Measurements from ENCODE around the gene REC8. TPM values are rescaled to one million over a fixed set of nuclear protein-coding genes. Genes with fewer than 3 reads are reported as not detected.

The REC8 gene
- total RNA-seq, 3 donors from 2014 or later, result 14.9 to 17.0 (median 16.8) TPM

DNA sequence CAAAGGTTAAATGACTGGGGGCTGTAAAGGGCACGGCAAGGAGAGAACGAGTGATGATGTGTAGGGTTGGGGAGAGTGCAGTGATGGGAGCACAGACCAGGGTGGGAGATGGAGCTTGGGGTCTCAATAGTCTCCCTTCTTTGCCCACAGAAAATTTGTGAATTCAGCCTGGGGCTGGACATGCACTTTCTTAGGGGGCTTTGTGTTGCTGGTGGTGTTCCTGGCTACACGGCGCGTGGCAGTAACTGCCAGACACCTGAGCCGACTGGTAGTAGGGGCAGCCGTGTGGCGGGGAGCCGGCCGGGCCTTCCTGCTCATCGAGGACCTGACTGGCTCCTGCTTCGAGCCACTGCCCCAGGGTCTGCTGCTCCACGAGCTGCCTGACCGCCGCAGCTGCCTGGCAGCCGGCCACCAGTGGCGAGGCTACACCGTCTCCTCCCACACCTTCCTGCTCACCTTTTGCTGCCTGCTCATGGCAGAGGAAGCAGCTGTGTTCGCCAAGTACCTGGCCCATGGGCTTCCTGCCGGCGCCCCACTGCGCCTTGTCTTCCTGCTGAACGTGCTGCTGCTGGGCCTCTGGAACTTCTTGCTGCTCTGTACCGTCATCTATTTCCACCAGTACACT lies 39.7 kb upstream of the REC8 start:
- peaks cover 6% of the 10 kb centered on the region for H3K4me1 ChIP-seq (ENCODE audit: low read depth)
- TF ChIP-seq, protein P1, sequence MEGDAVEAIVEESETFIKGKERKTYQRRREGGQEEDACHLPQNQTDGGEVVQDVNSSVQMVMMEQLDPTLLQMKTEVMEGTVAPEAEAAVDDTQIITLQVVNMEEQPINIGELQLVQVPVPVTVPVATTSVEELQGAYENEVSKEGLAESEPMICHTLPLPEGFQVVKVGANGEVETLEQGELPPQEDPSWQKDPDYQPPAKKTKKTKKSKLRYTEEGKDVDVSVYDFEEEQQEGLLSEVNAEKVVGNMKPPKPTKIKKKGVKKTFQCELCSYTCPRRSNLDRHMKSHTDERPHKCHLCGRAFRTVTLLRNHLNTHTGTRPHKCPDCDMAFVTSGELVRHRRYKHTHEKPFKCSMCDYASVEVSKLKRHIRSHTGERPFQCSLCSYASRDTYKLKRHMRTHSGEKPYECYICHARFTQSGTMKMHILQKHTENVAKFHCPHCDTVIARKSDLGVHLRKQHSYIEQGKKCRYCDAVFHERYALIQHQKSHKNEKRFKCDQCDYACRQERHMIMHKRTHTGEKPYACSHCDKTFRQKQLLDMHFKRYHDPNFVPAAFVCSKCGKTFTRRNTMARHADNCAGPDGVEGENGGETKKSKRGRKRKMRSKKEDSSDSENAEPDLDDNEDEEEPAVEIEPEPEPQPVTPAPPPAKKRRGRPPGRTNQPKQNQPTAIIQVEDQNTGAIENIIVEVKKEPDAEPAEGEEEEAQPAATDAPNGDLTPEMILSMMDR (IDR thresholded peaks at IDR 0.05), result no peak
- DNase-seq, result peak in 1 of 3 donors; percentile 65
- no peaks in the 10 kb centered on the region for H3K9me3 ChIP-seq
- ATAC-seq, result no peak
- intact Hi-C loops (cut with DNase I, micrococcal nuclease), result no loop called here
- H3K4me3 ChIP-seq, result no peak overlapping the region
- no peaks in the 10 kb centered on the region for H3K36me3 ChIP-seq (ENCODE audit: low read depth)

GRCh38 chr14:24132976-24133375 lies 38.9 kb upstream of the REC8 start:
- Histone ChIP-seq H3K9me3 (no peaks in the 10 kb centered on the region), H3K36me3 (ENCODE audit: low read depth) (no peaks in the 10 kb centered on the region), H3K4me1 (ENCODE audit: low read depth) (peaks cover 14% of the 10 kb centered on the region), H3K4me3 (no peak overlapping the region)
- intact Hi-C loops (cut with DNase I, micrococcal nuclease), result no loop called here
- no peak for DNase-seq
- TF ChIP-seq, protein P1 (IDR thresholded peaks at IDR 0.05), result no peak
- no peak for ATAC-seq

- peaks cover 17% of the 10 kb centered on the region for H3K4me1 ChIP-seq (ENCODE audit: low read depth)
- H3K9me3 ChIP-seq, result no peaks in the 10 kb centered on the region
- ATAC-seq (no peak), DNase-seq (no peak)
- TF ChIP-seq, protein P1 (IDR thresholded peaks at IDR 0.05), result no peak
- intact Hi-C loops (cut with DNase I, micrococcal nuclease), result no loop called here
- no peak overlapping the region for H3K4me3 ChIP-seq
- no peaks in the 10 kb centered on the region for H3K36me3 ChIP-seq (ENCODE audit: low read depth)
Observed at GRCh38 chr14:24133735-24134134, 38.1 kb upstream of the REC8 start.

- intact Hi-C loops (cut with DNase I, micrococcal nuclease), result no loop called here
- DNase-seq (no peak), ATAC-seq (no peak)
- H3K4me1 ChIP-seq (ENCODE audit: low read depth), result peaks cover 30% of the 10 kb centered on the region
- H3K36me3 ChIP-seq (ENCODE audit: low read depth), result no peaks in the 10 kb centered on the region
- no peak overlapping the region for H3K4me3 ChIP-seq
- H3K9me3 ChIP-seq, result no peaks in the 10 kb centered on the region
- TF ChIP-seq, protein P1 (IDR thresholded peaks at IDR 0.05), result no peak
Observed at GRCh38 chr14:24135584-24135833, 36.4 kb upstream of the REC8 start.

DNA sequence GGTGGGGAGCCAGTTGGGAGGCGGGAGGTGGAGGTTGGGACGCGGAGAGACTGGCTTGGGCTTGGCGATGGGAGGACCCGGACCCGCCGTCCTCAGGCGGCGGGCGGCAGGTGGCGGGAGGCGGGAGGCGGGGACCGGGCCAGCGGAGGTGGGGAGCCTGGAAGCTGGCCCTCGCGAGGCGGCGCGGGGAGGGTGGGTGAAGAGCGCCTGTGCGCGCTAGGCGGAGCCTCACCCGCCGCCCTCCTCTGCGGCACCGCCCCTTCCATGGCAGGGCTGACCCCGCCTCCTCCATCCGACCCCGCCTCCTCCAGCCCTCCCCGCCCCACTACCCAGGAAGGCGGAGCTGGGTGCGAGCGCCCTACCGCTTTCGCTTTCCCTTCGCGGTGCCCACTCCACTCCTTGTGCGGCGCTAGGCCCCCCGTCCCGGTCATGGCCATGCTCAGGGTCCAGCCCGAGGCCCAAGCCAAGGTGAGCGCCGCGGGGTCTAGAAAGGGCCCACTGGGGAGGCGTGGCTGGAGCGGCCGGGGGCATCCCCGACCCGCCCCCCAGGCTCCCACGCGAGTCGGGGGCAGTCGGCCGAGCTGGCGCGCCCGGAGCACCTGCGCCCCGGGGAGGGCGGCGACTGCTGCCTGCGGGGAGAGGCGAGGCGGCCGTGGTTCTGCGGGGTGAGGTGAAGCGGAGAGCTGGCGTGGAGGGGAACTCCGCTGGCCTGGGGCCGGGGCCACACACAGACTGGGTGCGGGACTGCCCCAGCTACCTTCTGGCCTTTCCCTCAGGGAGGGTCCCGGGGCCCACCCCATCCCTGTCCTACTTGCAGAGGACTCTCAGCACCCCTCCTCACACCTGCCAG lies 35.8 kb upstream of the REC8 start, which contains the start of gene PSME1:
Gene PSME1 (plus strand): TSS at position 361 of the 850 bp plus-strand sequence. CDS start 69 bp downstream, at position 430.
- TF ChIP-seq, protein P1 (IDR thresholded peaks at IDR 0.05), result no peak
- ATAC-seq (peak; percentile 97), DNase-seq (peak; percentile 96 to 99 (median 97))
- intact Hi-C loops (cut with DNase I, micrococcal nuclease), result no loop called here
- Histone ChIP-seq H3K9me3 (no peaks in the 10 kb centered on the region), H3K4me3 (peak within 1 kb of the TSS; percentile 98), H3K36me3 (ENCODE audit: low read depth) (no peaks in the 10 kb centered on the region), H3K4me1 (ENCODE audit: low read depth) (peaks cover 30% of the 10 kb centered on the region)
